ENCODE measurements around the gene GLI2. TPM values are rescaled to one million over a fixed set of nuclear protein-coding genes. Genes with fewer than 3 reads are reported as not detected.

Gene GLI2
- polyA plus RNA-seq, result 1 to 10 TPM in 1 of 3 donors, under 1 TPM in 2; 0.09 to 1.3 (median 0.42) TPM

- H3K27ac ChIP-seq (ENCODE audit: low read depth, low read length), result no peak within 1 kb of the TSS
- WGBS, 3 donors, result 0 to 1% (median 0%) methylated on average over 33 to 59 of the region's 59 CpGs
These were observed at the start of gene GLI2 for GRCh38 chr2:120735746-120736170. TSS of gene GLI2 (plus strand) at chr2:120735868. CDS start at chr2:120797321, 61,453 bp downstream.

- 82 to 90% (median 85%) methylated on average over 12 of the region's 12 CpGs for WGBS, 3 donors
- no peak overlapping the region for H3K27ac ChIP-seq (ENCODE audit: low read depth, low read length)
These were observed 49.7 kb upstream of the GLI2 start for GRCh38 chr2:120685974-120686297.

GRCh38 chr2:120686511-120687168 lies 49.0 kb upstream of the GLI2 start:
- 79 to 86% (median 85%) methylated on average over 16 of the region's 16 CpGs for WGBS, 3 donors
- H3K27ac ChIP-seq (ENCODE audit: low read depth, low read length), result no peak overlapping the region

- H3K27ac ChIP-seq (ENCODE audit: low read depth, low read length), result no peak overlapping the region
- WGBS, 3 donors, result 44 to 89% (median 58%) methylated on average over 2 of the region's 2 CpGs
These were observed 48.5 kb upstream of the GLI2 start for GRCh38 chr2:120687210-120687609.

- WGBS, 3 donors, result 55 to 73% (median 72%) methylated on average over 11 of the region's 11 CpGs
- H3K27ac ChIP-seq (ENCODE audit: low read depth, low read length), result no peak overlapping the region
These were observed 45.1 kb upstream of the GLI2 start for GRCh38 chr2:120690521-120690920.

GRCh38 chr2:120691410-120691809 lies 44.3 kb upstream of the GLI2 start:
- no peak overlapping the region for H3K27ac ChIP-seq (ENCODE audit: low read depth, low read length)
- WGBS, 3 donors, result 76 to 94% (median 92%) methylated on average over 4 of the region's 4 CpGs

- 85 to 93% (median 90%) methylated on average over 6 of the region's 6 CpGs for WGBS, 3 donors
- no peak overlapping the region for H3K27ac ChIP-seq (ENCODE audit: low read depth, low read length)
These were observed 43.0 kb upstream of the GLI2 start for GRCh38 chr2:120692691-120693090.

GRCh38 chr2:120693121-120693520 lies 42.5 kb upstream of the GLI2 start:
- no peak overlapping the region for H3K27ac ChIP-seq (ENCODE audit: low read depth, low read length)
- WGBS, 3 donors, result 76 to 83% (median 77%) methylated on average over 2 of the region's 2 CpGs

GRCh38 chr2:120694034-120694433 lies 41.6 kb upstream of the GLI2 start:
- 75 to 83% (median 78%) methylated on average over 4 of the region's 4 CpGs for WGBS, 3 donors
- no peak overlapping the region for H3K27ac ChIP-seq (ENCODE audit: low read depth, low read length)

GRCh38 chr2:120697471-120697870 lies 38.2 kb upstream of the GLI2 start:
- 87 to 93% (median 88%) methylated on average over 2 of the region's 2 CpGs for WGBS, 3 donors
- H3K27ac ChIP-seq (ENCODE audit: low read depth, low read length), result no peak overlapping the region

GRCh38 chr2:120699292-120699691 lies 36.4 kb upstream of the GLI2 start:
- WGBS, 3 donors, result 60 to 74% (median 72%) methylated on average over 3 of the region's 3 CpGs
- no peak overlapping the region for H3K27ac ChIP-seq (ENCODE audit: low read depth, low read length)

GRCh38 chr2:120700659-120701058 lies 35.0 kb upstream of the GLI2 start:
- H3K27ac ChIP-seq (ENCODE audit: low read depth, low read length), result no peak overlapping the region
- WGBS, 3 donors, result 92 to 93% (median 93%) methylated on average over 4 of the region's 4 CpGs

- WGBS, 3 donors, result 81 to 84% (median 81%) methylated on average over 7 of the region's 7 CpGs
- H3K27ac ChIP-seq (ENCODE audit: low read depth, low read length), result no peak overlapping the region
These were observed 34.6 kb upstream of the GLI2 start for GRCh38 chr2:120701096-120701495.

GRCh38 chr2:120701499-120701898 lies 34.2 kb upstream of the GLI2 start:
- H3K27ac ChIP-seq (ENCODE audit: low read depth, low read length), result no peak overlapping the region
- 72 to 82% (median 79%) methylated on average over 3 of the region's 3 CpGs for WGBS, 3 donors

GRCh38 chr2:120702061-120702460 lies 33.6 kb upstream of the GLI2 start:
- WGBS, 3 donors, result 39 to 65% (median 49%) methylated on average over 7 of the region's 7 CpGs
- no peak overlapping the region for H3K27ac ChIP-seq (ENCODE audit: low read depth, low read length)

GRCh38 chr2:120702801-120703200 lies 32.9 kb upstream of the GLI2 start:
- no peak overlapping the region for H3K27ac ChIP-seq (ENCODE audit: low read depth, low read length)
- 85 to 91% (median 85%) methylated on average over 13 of the region's 13 CpGs for WGBS, 3 donors

- WGBS, 3 donors, result 81 to 87% (median 86%) methylated on average over 4 of the region's 4 CpGs
- no peak overlapping the region for H3K27ac ChIP-seq (ENCODE audit: low read depth, low read length)
These were observed 32.2 kb upstream of the GLI2 start for GRCh38 chr2:120703330-120703994.

- H3K27ac ChIP-seq (ENCODE audit: low read depth, low read length), result no peak overlapping the region
- WGBS, 3 donors, result 57 to 89% (median 84%) methylated on average over 2 of the region's 2 CpGs
These were observed 31.0 kb upstream of the GLI2 start for GRCh38 chr2:120704696-120705095.

GRCh38 chr2:120707816-120708215 lies 27.9 kb upstream of the GLI2 start:
- no peak overlapping the region for H3K27ac ChIP-seq (ENCODE audit: low read depth, low read length)
- 83 to 94% (median 85%) methylated on average over 3 of the region's 3 CpGs for WGBS, 3 donors
